Measurements from ENCODE around the gene EVX2.
A peak's percentile ranks its signal among the peaks of the same experiment; 100 is the strongest.

EVX2 gene

DNA sequence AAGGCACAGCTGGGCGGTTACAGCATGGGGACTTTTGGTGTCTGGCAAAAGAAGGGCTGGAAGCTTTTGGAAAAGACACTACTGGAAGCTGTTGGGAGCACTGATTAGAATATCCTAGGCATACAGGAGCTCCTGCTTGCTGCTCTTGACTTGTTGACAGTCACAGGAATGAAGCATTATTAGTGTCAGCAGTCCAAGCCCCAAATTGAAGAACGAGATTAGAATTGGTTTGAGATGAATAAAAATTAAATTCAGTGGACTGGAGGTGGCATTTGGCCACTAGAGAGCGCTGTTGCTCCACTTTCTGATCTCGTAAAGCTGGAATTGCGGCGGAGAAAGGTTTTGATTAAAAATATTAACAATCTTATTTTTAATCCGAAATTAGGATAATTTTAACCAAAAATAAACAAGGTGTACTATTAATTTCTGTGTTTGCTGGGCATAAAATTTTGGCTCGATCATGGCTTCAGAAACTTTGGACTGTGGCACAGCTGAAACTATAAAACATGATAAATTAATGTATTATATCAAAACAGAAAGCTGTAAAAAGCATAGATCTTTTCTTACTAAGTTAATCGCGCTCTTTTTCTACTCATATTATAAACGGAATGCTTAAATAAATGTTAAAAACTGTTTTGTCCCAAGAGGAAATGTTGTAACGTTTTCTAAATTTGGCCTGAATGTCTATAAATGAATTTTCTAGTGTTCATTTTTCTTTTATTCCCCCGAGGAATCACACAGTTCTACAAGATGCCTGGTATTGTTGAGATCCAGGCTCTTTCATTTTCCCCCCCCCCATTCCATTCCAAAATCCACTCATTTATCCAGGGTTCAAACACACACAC is 43.4 kb upstream of the EVX2 start (continued):
- TF ChIP-seq BCL11A (tag by site-specific recombination; IDR thresholded peaks at IDR 0.05; ENCODE audit: low read depth) (no peak), ZIC2 (tag by site-specific recombination; IDR thresholded peaks at IDR 0.05) (no peak), ZNF626 (tag by site-specific recombination; IDR thresholded peaks at IDR 0.05) (no peak), AEBP2 (tag by site-specific recombination; IDR thresholded peaks at IDR 0.05; ENCODE audit: borderline replicate concordance) (no peak), ZNF18 (tag by site-specific recombination; IDR thresholded peaks at IDR 0.05) (no peak), ZNF202 (tag by site-specific recombination; IDR thresholded peaks at IDR 0.05; ENCODE audit: borderline replicate concordance) (no peak), SCRT1 (tag by site-specific recombination; IDR thresholded peaks at IDR 0.05; ENCODE audit: borderline replicate concordance) (peak; percentile 65; the same call in 1 of the 2 replicates), IKZF3 (tag by site-specific recombination; IDR thresholded peaks at IDR 0.05) (no peak), HOXA7 (CRISPR knock-in tag; IDR thresholded peaks at IDR 0.05; ENCODE audit: borderline replicate concordance) (no peak), PRDM1 (tag by site-specific recombination; IDR thresholded peaks at IDR 0.05) (no peak), ZNF518A (tag by site-specific recombination; conservative IDR thresholded peaks at IDR 0.05; ENCODE audit: low read depth) (no peak), OSR2 (tag by site-specific recombination; IDR thresholded peaks at IDR 0.05) (peak; percentile 79), ZNF660 (tag by site-specific recombination; IDR thresholded peaks at IDR 0.05) (peak; percentile 73; the same call in 1 of the 2 replicates), ZNF785 (tag by site-specific recombination; IDR thresholded peaks at IDR 0.05) (no peak), ZNF292 (tag by site-specific recombination; IDR thresholded peaks at IDR 0.05; ENCODE audit: borderline replicate concordance, low read depth) (no peak), ZNF138 (tag by site-specific recombination; IDR thresholded peaks at IDR 0.05; ENCODE audit: borderline replicate concordance) (no peak), ZBTB17 (tag by site-specific recombination; IDR thresholded peaks at IDR 0.05) (peak; percentile 73), SCRT2 (tag by site-specific recombination; IDR thresholded peaks at IDR 0.05) (peak; percentile 51), ZNF362 (tag by site-specific recombination; IDR thresholded peaks at IDR 0.05) (no peak)
- TF ChIP-seq, protein P1, sequence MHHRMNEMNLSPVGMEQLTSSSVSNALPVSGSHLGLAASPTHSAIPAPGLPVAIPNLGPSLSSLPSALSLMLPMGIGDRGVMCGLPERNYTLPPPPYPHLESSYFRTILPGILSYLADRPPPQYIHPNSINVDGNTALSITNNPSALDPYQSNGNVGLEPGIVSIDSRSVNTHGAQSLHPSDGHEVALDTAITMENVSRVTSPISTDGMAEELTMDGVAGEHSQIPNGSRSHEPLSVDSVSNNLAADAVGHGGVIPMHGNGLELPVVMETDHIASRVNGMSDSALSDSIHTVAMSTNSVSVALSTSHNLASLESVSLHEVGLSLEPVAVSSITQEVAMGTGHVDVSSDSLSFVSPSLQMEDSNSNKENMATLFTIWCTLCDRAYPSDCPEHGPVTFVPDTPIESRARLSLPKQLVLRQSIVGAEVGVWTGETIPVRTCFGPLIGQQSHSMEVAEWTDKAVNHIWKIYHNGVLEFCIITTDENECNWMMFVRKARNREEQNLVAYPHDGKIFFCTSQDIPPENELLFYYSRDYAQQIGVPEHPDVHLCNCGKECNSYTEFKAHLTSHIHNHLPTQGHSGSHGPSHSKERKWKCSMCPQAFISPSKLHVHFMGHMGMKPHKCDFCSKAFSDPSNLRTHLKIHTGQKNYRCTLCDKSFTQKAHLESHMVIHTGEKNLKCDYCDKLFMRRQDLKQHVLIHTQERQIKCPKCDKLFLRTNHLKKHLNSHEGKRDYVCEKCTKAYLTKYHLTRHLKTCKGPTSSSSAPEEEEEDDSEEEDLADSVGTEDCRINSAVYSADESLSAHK (tag by site-specific recombination; IDR thresholded peaks at IDR 0.05) = no peak
- TF ChIP-seq, protein P2, sequence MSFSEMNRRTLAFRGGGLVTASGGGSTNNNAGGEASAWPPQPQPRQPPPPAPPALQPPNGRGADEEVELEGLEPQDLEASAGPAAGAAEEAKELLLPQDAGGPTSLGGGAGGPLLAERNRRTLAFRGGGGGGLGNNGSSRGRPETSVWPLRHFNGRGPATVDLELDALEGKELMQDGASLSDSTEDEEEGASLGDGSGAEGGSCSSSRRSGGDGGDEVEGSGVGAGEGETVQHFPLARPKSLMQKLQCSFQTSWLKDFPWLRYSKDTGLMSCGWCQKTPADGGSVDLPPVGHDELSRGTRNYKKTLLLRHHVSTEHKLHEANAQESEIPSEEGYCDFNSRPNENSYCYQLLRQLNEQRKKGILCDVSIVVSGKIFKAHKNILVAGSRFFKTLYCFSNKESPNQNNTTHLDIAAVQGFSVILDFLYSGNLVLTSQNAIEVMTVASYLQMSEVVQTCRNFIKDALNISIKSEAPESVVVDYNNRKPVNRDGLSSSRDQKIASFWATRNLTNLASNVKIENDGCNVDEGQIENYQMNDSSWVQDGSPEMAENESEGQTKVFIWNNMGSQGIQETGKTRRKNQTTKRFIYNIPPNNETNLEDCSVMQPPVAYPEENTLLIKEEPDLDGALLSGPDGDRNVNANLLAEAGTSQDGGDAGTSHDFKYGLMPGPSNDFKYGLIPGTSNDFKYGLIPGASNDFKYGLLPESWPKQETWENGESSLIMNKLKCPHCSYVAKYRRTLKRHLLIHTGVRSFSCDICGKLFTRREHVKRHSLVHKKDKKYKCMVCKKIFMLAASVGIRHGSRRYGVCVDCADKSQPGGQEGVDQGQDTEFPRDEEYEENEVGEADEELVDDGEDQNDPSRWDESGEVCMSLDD (tag by site-specific recombination; IDR thresholded peaks at IDR 0.05) = no peak
- TF ChIP-seq, protein P3, sequence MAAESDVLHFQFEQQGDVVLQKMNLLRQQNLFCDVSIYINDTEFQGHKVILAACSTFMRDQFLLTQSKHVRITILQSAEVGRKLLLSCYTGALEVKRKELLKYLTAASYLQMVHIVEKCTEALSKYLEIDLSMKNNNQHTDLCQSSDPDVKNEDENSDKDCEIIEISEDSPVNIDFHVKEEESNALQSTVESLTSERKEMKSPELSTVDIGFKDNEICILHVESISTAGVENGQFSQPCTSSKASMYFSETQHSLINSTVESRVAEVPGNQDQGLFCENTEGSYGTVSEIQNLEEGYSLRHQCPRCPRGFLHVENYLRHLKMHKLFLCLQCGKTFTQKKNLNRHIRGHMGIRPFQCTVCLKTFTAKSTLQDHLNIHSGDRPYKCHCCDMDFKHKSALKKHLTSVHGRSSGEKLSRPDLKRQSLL (tag by site-specific recombination; IDR thresholded peaks at IDR 0.05) = no peak
